SK-N-SH (cell line): Measurements from ENCODE around the gene GPRASP1.

Experiments
- EP300 ChIP-seq, 2 experiments: IDR thresholded peaks; 2 replicates each; pipeline versions ENCODE4 v1.4.0 to v1.6.1; 2012; ENCODE audit warnings: borderline replicate concordance in 1 of 2, low read depth in 1 of 2, low read length in 1 of 2
- EZH2phosphoT487 ChIP-seq: fragments of 200-600 bp; sonication (generic); IDR thresholded peaks from 2 replicates; pipeline ENCODE4 v1.6.1; 2017; ENCODE audit warnings: low read depth, mixed run types, mild to moderate bottlenecking, antibody characterized with exemption, moderate library complexity, borderline replicate concordance
- GABPA ChIP-seq: IDR thresholded peaks from 2 replicates; pipeline ENCODE4 v1.4.0; 2012; ENCODE audit warnings: low read depth, mild to moderate bottlenecking
- MXI1 ChIP-seq: IDR thresholded peaks from 2 replicates; pipeline ENCODE4 v1.6.1; 2012; ENCODE audit warnings: mild to moderate bottlenecking, low read depth, low read length, improper control_type of control experiment
- RFX5 ChIP-seq: IDR thresholded peaks from 2 replicates; pipeline ENCODE4 v1.6.1; 2012; ENCODE audit warnings: mild to moderate bottlenecking, improper control_type of control experiment, low read length
- SIN3A ChIP-seq: IDR thresholded peaks from 2 replicates; pipeline ENCODE4 v1.6.1; 2012; ENCODE audit warnings: low read depth, mild to moderate bottlenecking, low read length, moderate library complexity, borderline replicate concordance
- TF ChIP-seq, protein P1 (sequence below): fragments of 200-600 bp; sonication (generic); IDR thresholded peaks from 2 replicates; pipeline ENCODE4 v1.6.1; 2017; ENCODE audit warnings: antibody characterized with exemption, mild to moderate bottlenecking, moderate library complexity
- TF ChIP-seq, protein P2 (sequence below): IDR thresholded peaks from 2 replicates; pipeline ENCODE4 v1.4.0; 2012; ENCODE audit warnings: low read depth, borderline replicate concordance

DNA sequence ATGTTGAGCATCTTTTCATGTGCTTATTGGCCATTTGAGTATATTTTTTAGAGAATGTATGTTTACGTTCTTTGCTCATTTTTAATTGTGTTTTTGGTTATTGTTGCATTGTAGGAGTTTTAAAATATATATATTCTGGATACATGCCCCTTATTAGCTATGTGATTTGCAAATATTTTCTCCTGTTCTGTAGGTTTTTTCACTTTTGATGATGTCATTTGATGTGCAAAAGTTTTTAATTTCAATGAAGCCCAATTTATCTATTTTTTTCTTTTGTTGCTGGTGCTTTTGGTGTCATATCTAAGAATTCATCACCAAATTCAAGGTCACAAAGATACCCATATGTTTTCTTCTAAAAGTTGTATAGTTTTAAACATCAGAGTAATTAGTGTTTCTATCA, 45.2 kb upstream of the GPRASP1 start:
- no peak for TF ChIP-seq EZH2phosphoT487
- TF ChIP-seq, protein P1, sequence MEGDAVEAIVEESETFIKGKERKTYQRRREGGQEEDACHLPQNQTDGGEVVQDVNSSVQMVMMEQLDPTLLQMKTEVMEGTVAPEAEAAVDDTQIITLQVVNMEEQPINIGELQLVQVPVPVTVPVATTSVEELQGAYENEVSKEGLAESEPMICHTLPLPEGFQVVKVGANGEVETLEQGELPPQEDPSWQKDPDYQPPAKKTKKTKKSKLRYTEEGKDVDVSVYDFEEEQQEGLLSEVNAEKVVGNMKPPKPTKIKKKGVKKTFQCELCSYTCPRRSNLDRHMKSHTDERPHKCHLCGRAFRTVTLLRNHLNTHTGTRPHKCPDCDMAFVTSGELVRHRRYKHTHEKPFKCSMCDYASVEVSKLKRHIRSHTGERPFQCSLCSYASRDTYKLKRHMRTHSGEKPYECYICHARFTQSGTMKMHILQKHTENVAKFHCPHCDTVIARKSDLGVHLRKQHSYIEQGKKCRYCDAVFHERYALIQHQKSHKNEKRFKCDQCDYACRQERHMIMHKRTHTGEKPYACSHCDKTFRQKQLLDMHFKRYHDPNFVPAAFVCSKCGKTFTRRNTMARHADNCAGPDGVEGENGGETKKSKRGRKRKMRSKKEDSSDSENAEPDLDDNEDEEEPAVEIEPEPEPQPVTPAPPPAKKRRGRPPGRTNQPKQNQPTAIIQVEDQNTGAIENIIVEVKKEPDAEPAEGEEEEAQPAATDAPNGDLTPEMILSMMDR, result no peak
- no peak for TF ChIP-seq GABPA
- no peak for TF ChIP-seq EP300 (IDR thresholded peaks at IDR 0.05; ENCODE audit: borderline replicate concordance in 1 of 2, low read depth in 1 of 2, low read length in 1 of 2)
- TF ChIP-seq, protein P2, sequence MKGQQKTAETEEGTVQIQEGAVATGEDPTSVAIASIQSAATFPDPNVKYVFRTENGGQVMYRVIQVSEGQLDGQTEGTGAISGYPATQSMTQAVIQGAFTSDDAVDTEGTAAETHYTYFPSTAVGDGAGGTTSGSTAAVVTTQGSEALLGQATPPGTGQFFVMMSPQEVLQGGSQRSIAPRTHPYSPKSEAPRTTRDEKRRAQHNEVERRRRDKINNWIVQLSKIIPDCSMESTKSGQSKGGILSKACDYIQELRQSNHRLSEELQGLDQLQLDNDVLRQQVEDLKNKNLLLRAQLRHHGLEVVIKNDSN, result no peak
- no peak for TF ChIP-seq MXI1
- TF ChIP-seq SIN3A, result no peak
- TF ChIP-seq RFX5, result no peak
